Neural crest cell (in vitro differentiated cells): ENCODE measurements around the gene DIAPH3. TPM values are rescaled to one million over a fixed set of nuclear protein-coding genes. Genes with fewer than 3 reads are reported as not detected.
"Not testable (repeated sequence)": the region's sequence is repeated elsewhere in the genome, so short reads cannot be mapped to it uniquely, and the experiment has no call there.

Source experiments
- DNase-seq: peaks from one replicate; pipeline ENCODE4 v3.0.0; 2021; ENCODE audit warnings: low read depth, mixed read lengths, low spot score
- H3K27ac Mint-ChIP-seq: one replicate; pipeline ENCODE4 v1.8.0; 2021; ENCODE audit warnings: mild to moderate bottlenecking, mixed read lengths; ENCODE audit not compliant: unreplicated experiment
- H3K27me3 Mint-ChIP-seq: 2 replicates; pipeline ENCODE4 v1.8.0; 2021; ENCODE audit warnings: low read depth, mild to moderate bottlenecking, mixed read lengths
- H3K36me3 Mint-ChIP-seq: 2 replicates; pipeline ENCODE4 v1.8.0; 2021; ENCODE audit warnings: low read depth, mild to moderate bottlenecking, mixed read lengths
- H3K4me1 Mint-ChIP-seq: 2 replicates; pipeline ENCODE4 v1.8.0; 2021; ENCODE audit warnings: mixed read lengths
- H3K4me3 Mint-ChIP-seq: one replicate; pipeline ENCODE4 v1.8.0; 2021; ENCODE audit warnings: mild to moderate bottlenecking, mixed read lengths
- H3K9me3 Mint-ChIP-seq: 2 replicates; pipeline ENCODE4 v1.8.0; 2021; ENCODE audit warnings: mixed read lengths
- total RNA-seq: library from RNA; stranded (reverse); gene quantifications from 2 replicates; pipeline ENCODE4 v1.2.1, GENCODE V29; 2021
- TF ChIP-seq, protein P1 (sequence below): fragments of 200-600 bp; sonication (generic); conservative IDR thresholded peaks from 2 replicates; pipeline ENCODE4 v1.5.0; 2021; ENCODE audit warnings: antibody characterized with exemption, mild to moderate bottlenecking

Gene DIAPH3
- total RNA-seq, 1 donor from 2014 or later: 16.4 TPM

DNA sequence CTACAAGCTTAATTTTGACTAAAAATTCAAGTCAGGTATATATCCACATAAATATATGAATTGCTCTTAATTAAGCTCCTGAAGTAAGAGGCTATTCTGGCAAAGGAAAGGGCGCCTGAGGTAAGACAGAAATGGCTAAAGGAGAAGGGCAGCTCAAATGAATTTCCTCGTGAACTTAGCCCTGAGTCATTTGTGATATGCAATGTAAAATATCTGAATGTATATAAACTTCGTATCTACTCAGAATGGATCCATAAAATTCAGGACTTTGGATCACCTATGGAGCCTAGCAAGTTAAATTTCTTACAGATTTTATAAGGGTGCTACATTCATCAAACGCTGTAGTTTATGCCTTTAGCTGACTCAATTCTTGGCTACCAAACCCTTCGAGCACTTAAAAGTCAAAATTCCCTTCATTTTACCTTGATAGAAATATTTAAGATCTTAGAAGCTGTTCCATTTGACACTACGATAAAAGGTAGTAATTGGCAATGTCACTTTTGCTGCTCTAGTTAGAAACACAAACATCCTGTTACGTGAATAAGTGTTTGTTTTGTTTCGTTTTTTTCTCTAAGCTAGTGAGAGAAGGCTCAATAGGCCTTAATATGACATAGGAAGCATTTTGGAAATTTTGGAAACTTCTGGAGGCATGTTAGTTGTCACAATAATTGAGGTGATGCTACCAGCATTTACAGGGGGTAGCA is 69.2 kb downstream of the DIAPH3 start:
- TF ChIP-seq, protein P1, sequence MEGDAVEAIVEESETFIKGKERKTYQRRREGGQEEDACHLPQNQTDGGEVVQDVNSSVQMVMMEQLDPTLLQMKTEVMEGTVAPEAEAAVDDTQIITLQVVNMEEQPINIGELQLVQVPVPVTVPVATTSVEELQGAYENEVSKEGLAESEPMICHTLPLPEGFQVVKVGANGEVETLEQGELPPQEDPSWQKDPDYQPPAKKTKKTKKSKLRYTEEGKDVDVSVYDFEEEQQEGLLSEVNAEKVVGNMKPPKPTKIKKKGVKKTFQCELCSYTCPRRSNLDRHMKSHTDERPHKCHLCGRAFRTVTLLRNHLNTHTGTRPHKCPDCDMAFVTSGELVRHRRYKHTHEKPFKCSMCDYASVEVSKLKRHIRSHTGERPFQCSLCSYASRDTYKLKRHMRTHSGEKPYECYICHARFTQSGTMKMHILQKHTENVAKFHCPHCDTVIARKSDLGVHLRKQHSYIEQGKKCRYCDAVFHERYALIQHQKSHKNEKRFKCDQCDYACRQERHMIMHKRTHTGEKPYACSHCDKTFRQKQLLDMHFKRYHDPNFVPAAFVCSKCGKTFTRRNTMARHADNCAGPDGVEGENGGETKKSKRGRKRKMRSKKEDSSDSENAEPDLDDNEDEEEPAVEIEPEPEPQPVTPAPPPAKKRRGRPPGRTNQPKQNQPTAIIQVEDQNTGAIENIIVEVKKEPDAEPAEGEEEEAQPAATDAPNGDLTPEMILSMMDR: no peak
- Mint-ChIP-seq H3K36me3 (peaks cover 14% of the 10 kb centered on the region), H3K27ac (no peak overlapping the region), H3K4me3 (no peak overlapping the region), H3K4me1 (peaks cover 3% of the 10 kb centered on the region), H3K27me3 (no peaks in the 10 kb centered on the region), H3K9me3 (peaks cover 2% of the 10 kb centered on the region)
- DNase-seq: no peak

DNA sequence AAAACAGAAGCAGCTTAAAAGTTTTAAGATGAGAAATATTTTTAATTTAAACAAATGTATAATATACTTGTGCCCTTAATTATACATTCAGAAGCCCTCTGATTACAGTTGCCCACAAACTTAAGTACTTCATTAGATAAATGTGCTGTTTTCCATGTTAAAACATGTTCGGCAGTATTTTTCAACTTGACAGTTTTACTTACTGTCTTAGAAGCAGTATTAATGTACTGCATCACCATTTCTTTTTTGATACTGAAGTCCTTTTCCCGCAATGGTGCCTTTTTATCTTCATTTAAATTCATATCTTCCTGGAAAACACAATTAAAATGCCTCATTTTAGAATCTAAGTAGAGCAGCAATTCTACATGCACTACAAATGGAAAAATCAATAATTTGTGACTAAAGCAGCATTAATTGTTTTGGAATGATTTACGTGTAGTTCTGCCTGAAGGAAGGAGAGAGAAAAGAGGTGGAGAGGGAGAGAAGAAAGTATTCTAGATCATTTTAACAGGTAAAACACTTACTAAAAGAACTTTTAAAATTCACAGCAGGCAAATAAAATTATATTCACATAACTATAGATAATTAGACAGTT is 70.2 kb downstream of the DIAPH3 start:
- Mint-ChIP-seq H3K27me3 (no peaks in the 10 kb centered on the region), H3K27ac (no peak overlapping the region), H3K4me1 (peaks cover 3% of the 10 kb centered on the region), H3K36me3 (peaks cover 16% of the 10 kb centered on the region), H3K4me3 (no peak overlapping the region), H3K9me3 (peaks cover under 1% of the 10 kb centered on the region)
- TF ChIP-seq, protein P1: no peak
- no peak for DNase-seq

DNA sequence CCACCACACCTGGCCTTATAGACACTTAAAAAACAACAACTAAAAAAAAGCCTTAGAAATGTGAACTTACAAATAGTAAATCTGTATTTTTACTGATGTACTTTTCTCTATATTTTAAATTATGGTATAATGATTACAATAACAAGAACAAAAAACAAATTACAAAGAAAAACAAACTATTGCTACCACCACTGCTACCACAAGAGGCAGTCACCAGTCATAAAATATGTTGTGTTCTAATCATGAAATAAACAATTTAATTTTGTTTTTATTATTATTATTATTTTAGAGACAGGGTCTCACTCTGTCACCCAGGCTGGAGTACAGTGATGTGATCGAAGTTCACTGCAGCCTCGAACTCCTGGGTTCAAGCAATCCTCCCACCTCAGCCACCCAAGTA is 72.2 kb downstream of the DIAPH3 start:
- Mint-ChIP-seq H3K27ac (no peak overlapping the region), H3K9me3 (no peaks in the 10 kb centered on the region), H3K4me1 (peaks cover 3% of the 10 kb centered on the region), H3K27me3 (no peaks in the 10 kb centered on the region), H3K4me3 (no peak overlapping the region), H3K36me3 (peaks cover 12% of the 10 kb centered on the region)
- DNase-seq: no peak
- TF ChIP-seq, protein P1: peak; percentile 29

GRCh38 chr13:60090574-60090973 is 73.2 kb downstream of the DIAPH3 start:
- H3K27ac Mint-ChIP-seq: no peak overlapping the region
- peaks cover 3% of the 10 kb centered on the region for H3K4me1 Mint-ChIP-seq
- DNase-seq: no peak
- no peak overlapping the region for H3K4me3 Mint-ChIP-seq
- H3K9me3 Mint-ChIP-seq: no peaks in the 10 kb centered on the region
- H3K36me3 Mint-ChIP-seq: peaks cover 12% of the 10 kb centered on the region
- H3K27me3 Mint-ChIP-seq: no peaks in the 10 kb centered on the region
- TF ChIP-seq, protein P1: no peak

- H3K27me3 Mint-ChIP-seq, DNase-seq, H3K9me3 Mint-ChIP-seq, H3K27ac Mint-ChIP-seq, H3K4me1 Mint-ChIP-seq, H3K36me3 Mint-ChIP-seq, H3K4me3 Mint-ChIP-seq: not testable (repeated sequence)
These were observed 79.9 kb downstream of the DIAPH3 start for GRCh38 chr13:60083780-60084179.

GRCh38 chr13:60080850-60081249 is 82.9 kb downstream of the DIAPH3 start:
- Mint-ChIP-seq H3K36me3 (peaks cover 4% of the 10 kb centered on the region), H3K27ac (no peak overlapping the region), H3K9me3 (peaks cover 6% of the 10 kb centered on the region), H3K4me1 (peaks cover 5% of the 10 kb centered on the region), H3K4me3 (no peak overlapping the region), H3K27me3 (no peaks in the 10 kb centered on the region)
- TF ChIP-seq, protein P1: no peak
- DNase-seq: no peak
